GM19099 (cell line): ENCODE results near the gene ENGASE.

Experiments used
- POLR2A ChIP-seq: IDR thresholded peaks from 3 replicates; pipeline ENCODE4 v1.6.1; 2011; ENCODE audit warnings: low read depth; ENCODE audit not compliant: insufficient read length; ENCODE audit errors: extremely low read depth

ENGASE gene

GRCh38 chr17:79117905-79118487, 43.4 kb downstream of the ENGASE start:
- no peak for TF ChIP-seq POLR2A

- TF ChIP-seq POLR2A = no peak
These were observed 44.3 kb downstream of the ENGASE start for GRCh38 chr17:79118924-79119323.

GRCh38 chr17:79120259-79120658, 45.6 kb downstream of the ENGASE start:
- no peak for TF ChIP-seq POLR2A

- no peak for TF ChIP-seq POLR2A
These were observed 49.4 kb downstream of the ENGASE start for GRCh38 chr17:79123988-79124387.

- TF ChIP-seq POLR2A = no peak
These were observed 50.0 kb downstream of the ENGASE start for GRCh38 chr17:79124513-79125209.

- no peak for TF ChIP-seq POLR2A
These were observed 50.9 kb downstream of the ENGASE start for GRCh38 chr17:79125503-79125902.

- TF ChIP-seq POLR2A = no peak
These were observed 51.5 kb downstream of the ENGASE start for GRCh38 chr17:79126139-79126538.

- TF ChIP-seq POLR2A = no peak
These were observed 53.0 kb downstream of the ENGASE start for GRCh38 chr17:79127534-79128135.

- no peak for TF ChIP-seq POLR2A
These were observed 54.9 kb downstream of the ENGASE start for GRCh38 chr17:79129523-79129922.

- no peak for TF ChIP-seq POLR2A
These were observed 56.1 kb downstream of the ENGASE start for GRCh38 chr17:79130536-79131273.

- no peak for TF ChIP-seq POLR2A
These were observed 56.6 kb downstream of the ENGASE start for GRCh38 chr17:79131274-79131635.

- no peak for TF ChIP-seq POLR2A
These were observed 57.1 kb downstream of the ENGASE start for GRCh38 chr17:79131701-79132100.

- no peak for TF ChIP-seq POLR2A
These were observed 57.8 kb downstream of the ENGASE start for GRCh38 chr17:79132271-79133064.

- no peak for TF ChIP-seq POLR2A
These were observed 58.6 kb downstream of the ENGASE start for GRCh38 chr17:79133214-79133613.

- TF ChIP-seq POLR2A = no peak
These were observed 59.4 kb downstream of the ENGASE start for GRCh38 chr17:79133985-79134384.

GRCh38 chr17:79135011-79135410, 60.4 kb downstream of the ENGASE start:
- TF ChIP-seq POLR2A = no peak
